ENCODE data around the gene SCOC.

GRCh38 chr4:140331876-140332275 lies 41.6 kb upstream of the SCOC start:
- no peak for TF ChIP-seq YY1 (IDR thresholded peaks at IDR 0.05; ENCODE audit: insufficient read depth, insufficient read length)
- no peak for TF ChIP-seq ZNF274 (IDR thresholded peaks at IDR 0.05; ENCODE audit: low read depth, low read length)
- no peak for TF ChIP-seq SUZ12 (IDR thresholded peaks at IDR 0.05; ENCODE audit: extremely low read depth, insufficient read depth, insufficient read length)
